CD4-positive, alpha-beta T cell treated with Interleukin-12 subunit alpha and Interleukin-12 subunit beta, for 1 hour (primary cell): Measurements from ENCODE around the gene MARCHF10.
"Not testable (repeated sequence)": the region's sequence is repeated elsewhere in the genome, so short reads cannot be mapped to it uniquely, and the experiment has no call there.

Experiments
- DNase-seq: peaks from one replicate; pipeline ENCODE4 v3.0.0-alpha.2; 2020

Gene MARCHF10

GRCh38 chr17:62807812-62808575 lies at the start of gene MARCHF10:
TSS of gene MARCHF10 (minus strand) at chr17:62808314. CDS start at chr17:62801735, 6,579 bp downstream.
- no peak for DNase-seq

- no peak for DNase-seq
These were observed 49.4 kb upstream of the MARCHF10 start for GRCh38 chr17:62857526-62857925.

- no peak for DNase-seq
These were observed 48.5 kb upstream of the MARCHF10 start for GRCh38 chr17:62856594-62856993.

GRCh38 chr17:62855156-62855555 lies 47.0 kb upstream of the MARCHF10 start:
- no peak for DNase-seq

GRCh38 chr17:62854098-62854680 lies 46.1 kb upstream of the MARCHF10 start:
- DNase-seq = no peak

GRCh38 chr17:62852195-62852594 lies 44.1 kb upstream of the MARCHF10 start:
- DNase-seq = no peak

GRCh38 chr17:62849591-62850415 lies 41.7 kb upstream of the MARCHF10 start:
- DNase-seq = not testable (repeated sequence)

- no peak for DNase-seq
These were observed 40.2 kb upstream of the MARCHF10 start for GRCh38 chr17:62848334-62848733.

GRCh38 chr17:62847426-62847825 lies 39.3 kb upstream of the MARCHF10 start:
- no peak for DNase-seq

- no peak for DNase-seq
These were observed 32.8 kb upstream of the MARCHF10 start for GRCh38 chr17:62840871-62841270.

GRCh38 chr17:62833816-62834215 lies 25.7 kb upstream of the MARCHF10 start:
- DNase-seq = not testable (repeated sequence)

- DNase-seq = no peak
These were observed 24.3 kb upstream of the MARCHF10 start for GRCh38 chr17:62832405-62832804.

GRCh38 chr17:62831066-62831465 lies 23.0 kb upstream of the MARCHF10 start:
- not testable (repeated sequence) for DNase-seq

- DNase-seq = no peak
These were observed 19.8 kb upstream of the MARCHF10 start for GRCh38 chr17:62827746-62828485.

- DNase-seq = no peak
These were observed 18.8 kb upstream of the MARCHF10 start for GRCh38 chr17:62826956-62827355.

GRCh38 chr17:62825182-62825581 lies 17.1 kb upstream of the MARCHF10 start:
- DNase-seq = no peak

- DNase-seq = no peak
These were observed 16.4 kb upstream of the MARCHF10 start for GRCh38 chr17:62824290-62825131.

- no peak for DNase-seq
These were observed 15.2 kb upstream of the MARCHF10 start for GRCh38 chr17:62823111-62823893.

GRCh38 chr17:62822080-62822904 lies 14.2 kb upstream of the MARCHF10 start:
- DNase-seq = no peak
